ENCODE results near the gene TOMM40L.

TOMM40L gene

GRCh38 chr1:161225534-161226319, at the start of gene TOMM40L:
Gene TOMM40L, plus strand, starts transcription at chr1:161226060. Its CDS starts 430 bp downstream, at chr1:161226490.
- Histone ChIP-seq H3K27me3 (ENCODE audit: control insufficient read depth in 1 of 2, insufficient read depth in 2 of 2, low read length in 2 of 2) (no peaks in the 10 kb centered on the region), H3K4me1 (ENCODE audit: control insufficient read depth, insufficient read depth, low read length) (peaks cover 24% of the 10 kb centered on the region), H3K4me3 (ENCODE audit: low read length in 2 of 2) (peak within 1 kb of the TSS; percentile 91 to 99), H3K27ac (ENCODE audit: low read length) (peak within 1 kb of the TSS; percentile 53), H3K9me3 (ENCODE audit: control insufficient read depth in 2 of 2, low read length in 2 of 2) (no peaks in the 10 kb centered on the region), H3K36me3 (ENCODE audit: control insufficient read depth in 2 of 2, insufficient read depth in 2 of 2, low read length in 2 of 2) (peaks cover 16 to 23% of the 10 kb centered on the region in 2 donors), H3K9ac (ENCODE audit: low read length in 2 of 2) (peak within 1 kb of the TSS; percentile 85 to 89)

- H3K36me3 ChIP-seq (ENCODE audit: control insufficient read depth in 2 of 2, insufficient read depth in 2 of 2, low read length in 2 of 2) = peaks cover 24 to 28% of the 10 kb centered on the region in 2 donors
- peak overlapping the region; percentile 78 to 95 for H3K4me3 ChIP-seq (ENCODE audit: low read length in 2 of 2)
- H3K27ac ChIP-seq (ENCODE audit: low read length) = peak overlapping the region; percentile 89
- peaks cover 27% of the 10 kb centered on the region for H3K4me1 ChIP-seq (ENCODE audit: control insufficient read depth, insufficient read depth, low read length)
- no peaks in the 10 kb centered on the region for H3K27me3 ChIP-seq (ENCODE audit: control insufficient read depth in 1 of 2, insufficient read depth in 2 of 2, low read length in 2 of 2)
- H3K9me3 ChIP-seq (ENCODE audit: control insufficient read depth in 2 of 2, low read length in 2 of 2) = no peaks in the 10 kb centered on the region
- peak overlapping the region; percentile 86 to 95 for H3K9ac ChIP-seq (ENCODE audit: low read length in 2 of 2)
Measured at GRCh38 chr1:161176468-161177111, 49.3 kb upstream of the TOMM40L start.

- H3K4me3 ChIP-seq (ENCODE audit: low read length in 2 of 2) = peak within 1 kb of the TSS; percentile 78 to 95
- peaks cover 25% of the 10 kb centered on the region for H3K4me1 ChIP-seq (ENCODE audit: control insufficient read depth, insufficient read depth, low read length)
- H3K9ac ChIP-seq (ENCODE audit: low read length in 2 of 2) = peak within 1 kb of the TSS; percentile 86 to 95
- H3K27ac ChIP-seq (ENCODE audit: low read length) = peak within 1 kb of the TSS; percentile 89
- no peaks in the 10 kb centered on the region for H3K9me3 ChIP-seq (ENCODE audit: control insufficient read depth in 2 of 2, low read length in 2 of 2)
- no peaks in the 10 kb centered on the region for H3K27me3 ChIP-seq (ENCODE audit: control insufficient read depth in 1 of 2, insufficient read depth in 2 of 2, low read length in 2 of 2)
- H3K36me3 ChIP-seq (ENCODE audit: control insufficient read depth in 2 of 2, insufficient read depth in 2 of 2, low read length in 2 of 2) = peaks cover 17 to 22% of the 10 kb centered on the region in 2 donors
Measured at GRCh38 chr1:161177112-161177935, 48.5 kb upstream of the TOMM40L start, which contains the start of gene B4GALT3. Gene B4GALT3, minus strand, starts transcription at chr1:161177507. Its CDS starts 1,447 bp downstream, at chr1:161176060.

GRCh38 chr1:161177936-161178244, 48.0 kb upstream of the TOMM40L start:
- Histone ChIP-seq H3K4me3 (ENCODE audit: low read length in 2 of 2) (peak overlapping the region; percentile 78 to 95), H3K36me3 (ENCODE audit: control insufficient read depth in 2 of 2, insufficient read depth in 2 of 2, low read length in 2 of 2) (peaks cover 11 to 20% of the 10 kb centered on the region in 2 donors), H3K4me1 (ENCODE audit: control insufficient read depth, insufficient read depth, low read length) (peaks cover 24% of the 10 kb centered on the region), H3K9ac (ENCODE audit: low read length in 2 of 2) (peak overlapping the region; percentile 86 to 95), H3K27ac (ENCODE audit: low read length) (peak overlapping the region; percentile 89), H3K27me3 (ENCODE audit: control insufficient read depth in 1 of 2, insufficient read depth in 2 of 2, low read length in 2 of 2) (no peaks in the 10 kb centered on the region), H3K9me3 (ENCODE audit: control insufficient read depth in 2 of 2, low read length in 2 of 2) (no peaks in the 10 kb centered on the region)

GRCh38 chr1:161179698-161180097, 46.2 kb upstream of the TOMM40L start:
- H3K4me3 ChIP-seq (ENCODE audit: low read length in 2 of 2) = no peak overlapping the region
- no peaks in the 10 kb centered on the region for H3K9me3 ChIP-seq (ENCODE audit: control insufficient read depth in 2 of 2, low read length in 2 of 2)
- no peak overlapping the region for H3K27ac ChIP-seq (ENCODE audit: low read length)
- H3K9ac ChIP-seq (ENCODE audit: low read length in 2 of 2) = no peak overlapping the region
- peaks cover 3 to 7% of the 10 kb centered on the region in 2 donors for H3K36me3 ChIP-seq (ENCODE audit: control insufficient read depth in 2 of 2, insufficient read depth in 2 of 2, low read length in 2 of 2)
- peaks cover 19% of the 10 kb centered on the region for H3K4me1 ChIP-seq (ENCODE audit: control insufficient read depth, insufficient read depth, low read length)
- no peaks in the 10 kb centered on the region for H3K27me3 ChIP-seq (ENCODE audit: control insufficient read depth in 1 of 2, insufficient read depth in 2 of 2, low read length in 2 of 2)

- Histone ChIP-seq H3K9me3 (ENCODE audit: control insufficient read depth in 2 of 2, low read length in 2 of 2) (no peaks in the 10 kb centered on the region), H3K27ac (ENCODE audit: low read length) (no peak overlapping the region), H3K4me1 (ENCODE audit: control insufficient read depth, insufficient read depth, low read length) (peaks cover 19% of the 10 kb centered on the region)
Measured at GRCh38 chr1:161180639-161181038, 45.2 kb upstream of the TOMM40L start.

GRCh38 chr1:161182214-161182613, 43.6 kb upstream of the TOMM40L start:
- Histone ChIP-seq H3K27ac (ENCODE audit: low read length) (no peak overlapping the region), H3K4me3 (ENCODE audit: low read length in 2 of 2) (no peak overlapping the region), H3K27me3 (ENCODE audit: control insufficient read depth in 1 of 2, insufficient read depth in 2 of 2, low read length in 2 of 2) (no peaks in the 10 kb centered on the region), H3K9ac (ENCODE audit: low read length in 2 of 2) (no peak overlapping the region), H3K4me1 (ENCODE audit: control insufficient read depth, insufficient read depth, low read length) (peaks cover 12% of the 10 kb centered on the region), H3K9me3 (ENCODE audit: control insufficient read depth in 2 of 2, low read length in 2 of 2) (no peaks in the 10 kb centered on the region), H3K36me3 (ENCODE audit: control insufficient read depth in 2 of 2, insufficient read depth in 2 of 2, low read length in 2 of 2) (no peaks in the 10 kb centered on the region)

More at GRCh38 chr1:161180639-161181038, 45.2 kb upstream of the TOMM40L start:
- Histone ChIP-seq H3K9ac (ENCODE audit: low read length in 2 of 2) (no peak overlapping the region), H3K36me3 (ENCODE audit: control insufficient read depth in 2 of 2, insufficient read depth in 2 of 2, low read length in 2 of 2) (peaks cover 0 to 3% of the 10 kb centered on the region in 2 donors), H3K27me3 (ENCODE audit: control insufficient read depth in 1 of 2, insufficient read depth in 2 of 2, low read length in 2 of 2) (no peaks in the 10 kb centered on the region), H3K4me3 (ENCODE audit: low read length in 2 of 2) (no peak overlapping the region)

- Histone ChIP-seq H3K27me3 (ENCODE audit: control insufficient read depth in 1 of 2, insufficient read depth in 2 of 2, low read length in 2 of 2) (no peaks in the 10 kb centered on the region), H3K36me3 (ENCODE audit: control insufficient read depth in 2 of 2, insufficient read depth in 2 of 2, low read length in 2 of 2) (no peaks in the 10 kb centered on the region), H3K9ac (ENCODE audit: low read length in 2 of 2) (no peak overlapping the region), H3K9me3 (ENCODE audit: control insufficient read depth in 2 of 2, low read length in 2 of 2) (no peaks in the 10 kb centered on the region), H3K4me1 (ENCODE audit: control insufficient read depth, insufficient read depth, low read length) (peaks cover 9% of the 10 kb centered on the region), H3K27ac (ENCODE audit: low read length) (peak overlapping the region; percentile 55), H3K4me3 (ENCODE audit: low read length in 2 of 2) (no peak overlapping the region)
Measured at GRCh38 chr1:161185282-161185682, 40.6 kb upstream of the TOMM40L start.

GRCh38 chr1:161185732-161186311, 40.0 kb upstream of the TOMM40L start:
- Histone ChIP-seq H3K4me1 (ENCODE audit: control insufficient read depth, insufficient read depth, low read length) (peaks cover 9% of the 10 kb centered on the region), H3K36me3 (ENCODE audit: control insufficient read depth in 2 of 2, insufficient read depth in 2 of 2, low read length in 2 of 2) (no peaks in the 10 kb centered on the region), H3K4me3 (ENCODE audit: low read length in 2 of 2) (no peak overlapping the region), H3K9me3 (ENCODE audit: control insufficient read depth in 2 of 2, low read length in 2 of 2) (no peaks in the 10 kb centered on the region), H3K27ac (ENCODE audit: low read length) (peak overlapping the region; percentile 55), H3K9ac (ENCODE audit: low read length in 2 of 2) (no peak overlapping the region), H3K27me3 (ENCODE audit: control insufficient read depth in 1 of 2, insufficient read depth in 2 of 2, low read length in 2 of 2) (no peaks in the 10 kb centered on the region)

- peaks cover 0 to 6% of the 10 kb centered on the region in 2 donors for H3K36me3 ChIP-seq (ENCODE audit: control insufficient read depth in 2 of 2, insufficient read depth in 2 of 2, low read length in 2 of 2)
- H3K4me1 ChIP-seq (ENCODE audit: control insufficient read depth, insufficient read depth, low read length) = peaks cover 12% of the 10 kb centered on the region
- no peak overlapping the region for H3K27ac ChIP-seq (ENCODE audit: low read length)
- H3K9me3 ChIP-seq (ENCODE audit: control insufficient read depth in 2 of 2, low read length in 2 of 2) = no peaks in the 10 kb centered on the region
- no peak overlapping the region for H3K9ac ChIP-seq (ENCODE audit: low read length in 2 of 2)
- no peaks in the 10 kb centered on the region for H3K27me3 ChIP-seq (ENCODE audit: control insufficient read depth in 1 of 2, insufficient read depth in 2 of 2, low read length in 2 of 2)
- no peak overlapping the region for H3K4me3 ChIP-seq (ENCODE audit: low read length in 2 of 2)
Measured at GRCh38 chr1:161187311-161187710, 38.5 kb upstream of the TOMM40L start.
